Gastroesophageal sphincter (tissue), 3 donors: ENCODE measurements around the gene VSTM4.

Experiments
- CTCF ChIP-seq, 4 experiments: fragments of 200-600 bp in 2 of 4; fragments of 450-650 bp in 2 of 4; sonication (generic) in 1 of 4; IDR thresholded peaks; one replicate each; pipeline ENCODE4 v1.5.1; 2017 to 2019; ENCODE audit warnings: antibody characterized with exemption in 4 of 4, mild to moderate bottlenecking in 2 of 4, moderate library complexity in 2 of 4
- EP300 ChIP-seq: sonication (generic); formaldehyde crosslinking; IDR thresholded peaks from one replicate; pipeline ENCODE4 v1.6.1; 2017; ENCODE audit warnings: antibody characterized with exemption, mild to moderate bottlenecking
- POLR2A ChIP-seq, 2 donors: fragments of 450-650 bp; IDR thresholded peaks; one replicate each; pipeline ENCODE4 v1.6.1; 2017; ENCODE audit warnings: antibody characterized with exemption in 2 of 2, mild to moderate bottlenecking in 2 of 2, moderate library complexity in 1 of 2

- TF ChIP-seq CTCF (IDR thresholded peaks at IDR 0.05) (no peak), EP300 (no peak), POLR2A (IDR thresholded peaks at IDR 0.05) (no peak)
These were observed 20.4 kb upstream of the VSTM4 start for GRCh38 chr10:49135575-49136313.
